GM19468 (cell line): ENCODE measurements around the gene ATP5F1E.
"Not testable (repeated sequence)": the region's sequence is repeated elsewhere in the genome, so short reads cannot be mapped to it uniquely, and the experiment has no call there.

Experiments used
- ATAC-seq: cut with Tn5 transposase; IDR thresholded peaks from one replicate; pipeline ENCODE4 v1.9.1; 2021; ENCODE audit warnings: mild to moderate bottlenecking, moderate library complexity, moderate number of reproducible peaks; ENCODE audit not compliant: unreplicated experiment; ENCODE audit errors: extremely low read depth

The ATP5F1E gene

DNA sequence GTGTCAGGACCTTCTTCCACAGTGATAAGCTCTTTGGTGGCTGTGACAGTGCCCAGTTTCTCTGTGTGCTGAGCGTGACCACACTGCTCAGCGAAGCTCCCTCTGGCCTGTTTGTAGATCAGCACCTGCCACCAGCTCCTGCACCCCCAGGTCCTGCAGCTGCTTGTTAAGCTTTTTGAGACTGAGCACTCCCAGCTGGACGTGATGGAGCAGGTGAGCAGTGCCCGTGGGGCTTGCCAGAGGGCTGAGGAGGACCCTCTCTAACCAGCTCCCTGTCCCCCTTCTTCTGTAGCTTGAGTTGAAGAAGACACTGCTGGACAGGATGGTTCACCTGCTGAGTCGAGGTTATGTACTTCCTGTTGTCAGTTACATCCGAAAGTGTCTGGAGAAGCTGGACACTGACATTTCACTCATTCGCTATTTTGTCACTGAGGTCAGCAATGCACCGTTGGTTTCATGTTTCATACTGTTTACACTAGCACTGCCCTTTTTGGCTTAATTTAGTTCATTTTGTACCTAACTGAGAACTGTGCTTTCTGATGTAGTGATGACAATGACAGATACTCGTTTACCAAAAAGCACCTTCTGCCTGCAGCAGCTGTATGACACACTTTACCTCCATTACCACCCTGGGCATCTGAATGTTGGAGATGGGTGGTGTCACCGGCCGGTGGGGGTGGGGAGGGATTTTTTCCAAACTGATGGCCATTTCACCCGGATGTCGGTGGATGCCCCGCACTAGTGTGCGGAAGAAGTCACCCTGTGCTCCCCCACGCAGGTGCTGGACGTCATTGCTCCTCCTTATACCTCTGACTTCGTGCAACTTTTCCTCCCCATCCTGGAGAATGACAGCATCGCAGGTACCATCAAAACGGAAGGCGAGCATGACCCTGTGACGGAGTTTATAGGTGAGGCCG is 38.5 kb downstream of the ATP5F1E start:
- ATAC-seq, result no peak

DNA sequence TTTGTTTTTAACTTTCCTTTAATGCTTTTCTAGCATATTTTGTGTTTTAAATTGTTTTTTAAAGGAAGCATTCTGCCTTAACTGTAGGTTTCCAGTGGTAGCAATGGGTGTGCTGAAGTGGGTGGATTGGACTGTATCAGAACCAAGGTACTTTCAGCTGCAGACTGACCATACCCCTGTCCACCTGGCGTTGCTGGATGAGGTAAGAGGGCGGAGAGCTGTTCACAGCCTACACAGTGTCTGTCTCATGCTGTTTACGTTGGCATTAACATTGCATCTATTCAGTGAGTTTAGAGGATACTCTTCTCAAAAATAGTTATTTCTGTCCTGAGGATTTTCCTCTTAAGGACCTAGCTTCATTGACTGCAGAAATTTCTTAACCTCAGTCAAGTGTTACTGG is 39.2 kb downstream of the ATP5F1E start:
- ATAC-seq, result no peak

DNA sequence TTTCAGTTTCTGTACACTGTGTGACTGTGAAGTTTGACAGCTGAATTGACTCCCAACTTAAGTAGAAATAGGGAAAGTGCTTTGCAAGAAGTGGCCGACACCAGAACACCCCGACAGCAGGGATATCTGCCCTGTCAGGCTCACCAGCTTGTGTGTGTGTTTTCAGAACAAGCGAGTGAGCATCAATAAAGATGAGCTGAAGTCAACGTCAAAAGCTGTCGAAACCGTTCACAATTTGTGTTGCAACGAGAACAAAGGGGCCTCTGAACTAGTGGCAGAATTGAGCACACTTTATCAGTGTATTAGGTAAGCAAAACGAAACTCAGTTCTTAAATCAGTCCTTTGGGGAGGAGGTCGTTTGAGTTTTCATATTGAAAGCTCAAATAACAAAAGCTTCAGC is 40.4 kb downstream of the ATP5F1E start:
- ATAC-seq, result no peak

DNA sequence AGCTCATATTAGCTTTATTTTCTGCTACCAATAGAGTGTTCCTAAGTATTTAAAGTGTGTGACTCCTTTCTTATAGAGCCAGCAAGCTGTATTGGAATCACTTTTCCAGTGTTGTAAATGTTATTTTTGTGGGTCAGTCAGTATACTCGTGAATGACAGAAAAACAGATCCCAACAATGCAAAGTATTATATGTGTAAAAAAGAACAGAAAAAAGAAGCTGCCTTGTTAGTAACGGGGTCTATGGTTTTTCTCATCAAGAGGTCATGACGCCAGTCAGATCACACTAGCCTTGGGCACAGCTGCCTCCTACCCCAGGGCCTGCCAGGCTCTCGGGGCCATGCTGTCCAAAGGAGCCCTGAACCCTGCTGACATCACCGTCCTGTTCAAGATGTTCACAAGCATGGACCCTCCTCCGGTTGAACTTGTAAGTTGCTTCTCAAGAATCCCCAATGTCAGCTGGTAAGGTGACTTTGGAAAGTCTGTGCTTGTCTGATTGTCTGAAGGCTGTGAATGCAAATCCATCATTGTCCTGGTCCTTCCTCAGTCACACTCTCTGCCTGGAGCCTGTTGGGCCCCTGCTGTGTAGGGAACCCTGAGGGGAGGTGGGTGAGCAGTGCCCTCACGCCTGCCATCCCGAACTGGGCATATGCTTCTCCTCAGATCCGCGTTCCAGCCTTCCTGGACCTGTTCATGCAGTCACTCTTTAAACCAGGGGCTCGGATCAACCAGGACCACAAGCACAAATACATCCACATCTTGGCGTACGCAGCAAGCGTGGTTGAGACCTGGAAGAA is 41.3 kb downstream of the ATP5F1E start:
- ATAC-seq, result no peak

DNA sequence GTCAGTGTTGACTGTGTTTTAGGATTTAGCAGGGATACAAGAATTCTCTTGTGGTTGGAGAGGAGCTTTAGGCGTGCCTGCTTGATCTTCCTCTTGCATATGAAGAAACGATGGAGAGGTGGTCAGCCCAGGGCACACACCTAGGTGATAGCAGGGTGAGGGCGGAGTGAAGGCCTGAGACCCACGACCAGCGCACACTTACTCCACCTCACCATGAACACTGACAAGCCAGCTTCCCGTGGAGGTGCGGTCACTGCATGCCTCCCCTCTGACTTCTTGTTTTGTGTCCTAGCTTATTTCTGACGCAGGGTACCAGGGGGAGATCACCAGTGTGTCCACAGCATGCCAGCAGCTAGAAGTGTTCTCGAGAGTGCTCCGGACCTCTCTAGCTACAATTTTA is 42.9 kb downstream of the ATP5F1E start:
- ATAC-seq, result no peak

DNA sequence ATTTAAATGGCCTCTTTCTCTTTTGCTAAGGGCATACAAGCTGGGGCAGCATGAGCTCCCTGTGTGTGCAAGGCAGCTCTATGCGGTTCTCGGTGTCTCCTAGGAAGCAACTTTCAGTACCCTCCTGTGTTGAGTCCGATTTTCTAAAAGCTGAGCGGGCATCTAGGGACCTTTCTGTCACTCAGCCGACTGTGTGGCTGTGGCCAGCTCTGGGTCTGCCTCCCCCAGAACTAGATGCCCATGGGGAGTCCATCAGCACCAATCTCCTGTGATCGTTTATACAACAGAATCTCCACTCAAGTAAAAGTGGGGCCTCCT is 43.6 kb downstream of the ATP5F1E start:
- ATAC-seq, result no peak

DNA sequence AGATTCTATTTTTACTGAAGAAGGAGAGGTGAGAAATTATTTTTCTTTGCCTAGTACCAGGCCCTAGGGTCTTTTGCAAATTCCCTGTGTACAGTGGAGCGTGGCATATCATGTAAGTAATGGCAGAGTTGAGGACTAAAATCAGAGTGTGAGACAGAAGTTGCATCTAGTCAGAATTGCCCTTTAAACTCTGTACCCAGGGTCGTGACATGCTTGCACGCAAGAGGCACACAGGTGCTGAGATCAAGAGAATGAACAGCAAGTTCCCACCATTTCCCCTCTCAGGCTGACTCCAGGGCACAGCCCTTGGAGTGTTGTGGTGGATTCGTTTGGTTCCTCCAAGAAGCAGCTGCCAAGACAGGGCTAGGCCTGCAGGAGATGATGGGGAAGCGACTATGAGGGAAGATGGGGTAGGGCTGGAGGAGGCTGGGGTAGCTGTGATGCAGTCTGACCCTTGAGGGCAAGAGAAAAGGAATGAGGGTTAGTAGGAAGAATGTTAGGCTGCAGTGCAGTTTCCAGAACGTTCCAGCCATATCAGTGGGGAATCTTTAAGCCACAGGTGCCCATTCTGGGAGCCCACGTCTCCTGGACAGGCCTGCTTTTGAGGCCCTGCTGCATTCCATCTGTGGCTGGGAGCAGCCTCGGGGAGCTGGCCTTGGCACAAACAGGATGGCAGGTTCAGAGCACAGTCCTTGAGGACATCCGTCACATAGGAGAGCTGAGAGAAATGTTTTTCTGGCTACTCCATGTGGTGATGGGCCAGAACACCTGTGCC is 44.2 kb downstream of the ATP5F1E start:
- no peak for ATAC-seq

DNA sequence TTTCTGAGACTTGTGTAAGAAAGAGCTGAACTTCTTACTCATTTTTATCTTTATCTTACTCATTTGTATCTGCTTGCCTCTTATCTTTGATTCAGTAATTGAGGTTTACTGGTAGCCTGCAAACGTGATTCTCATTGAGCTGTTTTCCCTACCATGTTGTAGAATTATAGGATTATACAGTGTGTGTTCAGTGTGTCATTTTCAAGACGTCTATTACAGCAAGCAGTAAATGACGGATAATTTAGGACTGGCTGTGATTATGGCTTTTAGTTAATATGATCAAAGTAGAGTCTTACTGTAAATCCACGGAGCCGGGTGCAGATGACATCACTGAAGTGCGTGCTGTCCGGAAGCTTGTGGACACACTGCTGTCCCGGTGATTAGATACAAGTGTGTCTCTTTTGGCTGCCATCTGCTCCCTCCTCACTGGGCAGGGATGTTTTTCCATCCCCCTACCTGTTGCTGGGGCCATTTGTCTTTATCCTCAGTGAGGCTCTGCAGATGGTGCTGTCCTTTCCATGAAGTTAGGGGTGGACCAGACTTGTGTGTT is 45.1 kb downstream of the ATP5F1E start:
- ATAC-seq, result no peak

DNA sequence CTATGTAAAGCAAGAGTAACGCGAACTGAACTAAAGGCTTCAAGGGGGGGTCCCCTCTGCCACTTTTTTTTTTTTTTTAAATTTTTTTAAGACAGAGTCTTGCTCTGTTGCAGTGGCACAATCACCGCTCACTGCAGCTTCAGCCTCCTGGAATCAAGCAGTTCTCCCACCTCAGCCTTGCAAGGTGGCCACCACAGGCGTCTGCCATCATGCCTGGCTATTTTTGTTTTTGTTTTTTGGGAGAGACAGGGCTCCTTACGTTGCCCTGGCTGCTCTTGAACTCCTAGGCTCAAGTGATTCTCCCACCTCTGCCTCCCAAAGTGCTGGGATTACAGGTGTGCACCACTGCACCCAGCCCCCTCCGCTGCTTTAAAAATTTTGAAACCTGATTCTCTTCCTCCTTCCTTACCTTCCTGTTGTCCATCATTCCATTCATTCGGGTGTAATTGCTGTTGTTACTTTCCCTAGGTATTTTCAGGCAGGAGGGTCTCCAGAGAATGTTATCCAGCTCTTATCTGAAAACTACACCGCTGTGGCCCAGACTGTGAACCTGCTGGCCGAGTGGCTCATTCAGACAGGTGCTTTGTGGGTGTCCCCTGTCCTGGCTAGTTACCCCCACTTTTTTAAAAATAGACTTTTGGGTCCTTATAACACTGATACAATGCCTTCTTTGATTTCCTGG is 45.7 kb downstream of the ATP5F1E start:
- ATAC-seq, result no peak

DNA sequence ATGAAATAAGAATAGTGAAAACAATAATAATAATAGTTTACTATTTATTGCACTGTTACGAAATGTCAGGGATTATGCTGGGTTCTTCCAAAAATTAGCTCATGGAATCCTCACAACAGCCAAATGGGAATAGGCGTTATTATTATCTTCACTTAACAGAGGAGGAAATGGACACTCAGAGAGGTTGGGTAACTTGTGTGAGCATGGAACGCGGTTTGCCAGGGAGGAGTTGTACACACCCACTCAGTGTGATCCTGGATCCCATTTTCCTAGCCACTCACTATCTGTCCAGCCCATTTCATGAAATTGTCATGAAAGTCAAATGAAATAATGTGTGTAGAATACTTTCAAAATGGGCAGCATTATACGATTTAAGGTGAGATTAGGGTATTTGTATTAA is 46.5 kb downstream of the ATP5F1E start:
- no peak for ATAC-seq

DNA sequence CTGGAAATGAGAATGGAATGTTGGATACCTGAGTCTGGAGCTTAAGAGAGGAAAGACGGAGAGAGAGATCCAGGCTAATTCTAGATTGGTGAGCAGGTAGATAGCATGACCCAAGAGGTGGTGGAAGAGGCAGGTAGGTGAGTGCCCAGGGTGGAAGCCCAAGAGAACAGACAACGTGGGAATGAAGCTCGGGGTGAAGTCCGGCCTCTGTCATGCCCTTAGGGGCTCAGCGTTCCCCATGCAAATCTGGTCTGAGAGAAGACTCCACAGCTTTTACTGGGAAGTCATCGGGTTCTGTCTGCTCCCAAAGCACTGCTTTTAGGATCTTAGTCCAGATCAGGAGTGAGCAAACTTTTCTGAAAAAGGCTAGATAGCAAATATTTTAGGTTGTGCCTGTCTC is 47.4 kb downstream of the ATP5F1E start:
- no peak for ATAC-seq

DNA sequence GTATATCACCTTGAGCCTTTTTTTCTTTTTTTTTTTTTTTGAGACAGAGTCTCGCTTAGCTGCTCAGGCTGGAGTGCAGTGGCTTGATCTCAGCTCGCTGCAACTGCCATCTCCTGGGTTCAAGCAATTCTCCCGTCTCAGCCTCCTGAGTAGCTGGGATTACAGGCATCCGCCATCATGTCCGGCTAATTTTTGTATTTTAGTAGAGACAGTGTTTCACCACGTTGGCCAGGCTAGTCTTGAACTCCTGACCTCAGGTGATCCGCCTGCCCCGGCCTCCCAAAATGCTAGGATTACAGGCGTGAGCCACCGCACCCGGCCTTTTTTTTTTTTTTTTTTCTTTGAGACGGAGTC is 49.0 kb downstream of the ATP5F1E start:
- ATAC-seq, result not testable (repeated sequence)

DNA sequence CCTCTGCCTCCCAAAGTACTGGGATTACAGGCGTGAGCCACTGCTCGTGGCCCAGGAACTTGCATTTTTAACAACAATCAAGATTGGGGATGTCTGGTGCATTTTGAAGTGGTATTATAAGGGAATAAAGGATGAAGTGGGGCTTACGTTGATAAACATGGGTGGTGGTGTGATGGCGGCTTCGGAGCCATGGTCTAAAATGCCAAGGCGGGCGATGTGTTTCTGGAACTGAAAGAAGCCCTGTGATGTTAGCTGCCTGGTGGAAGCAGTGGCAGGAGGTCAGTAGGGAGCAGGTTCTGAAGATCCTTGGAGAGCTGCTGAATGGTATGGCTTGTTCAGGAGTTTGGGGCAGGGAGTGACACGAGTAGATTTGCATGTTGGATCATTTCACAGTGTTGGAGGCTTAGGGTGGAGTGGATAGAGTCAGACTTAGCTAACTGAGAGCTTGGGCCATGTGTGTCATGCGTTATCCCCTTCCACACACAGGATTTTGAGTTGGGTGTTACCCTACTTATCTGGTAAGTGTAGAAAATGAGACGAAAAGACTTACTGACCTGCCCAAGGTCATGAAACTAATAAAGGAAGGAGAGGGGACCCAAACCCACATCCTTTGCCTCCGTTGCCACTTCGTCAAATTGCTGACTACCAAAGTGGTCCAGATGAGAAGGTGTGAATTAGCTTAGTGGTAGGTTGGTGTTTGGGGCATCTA is 49.6 kb downstream of the ATP5F1E start:
- no peak for ATAC-seq

DNA sequence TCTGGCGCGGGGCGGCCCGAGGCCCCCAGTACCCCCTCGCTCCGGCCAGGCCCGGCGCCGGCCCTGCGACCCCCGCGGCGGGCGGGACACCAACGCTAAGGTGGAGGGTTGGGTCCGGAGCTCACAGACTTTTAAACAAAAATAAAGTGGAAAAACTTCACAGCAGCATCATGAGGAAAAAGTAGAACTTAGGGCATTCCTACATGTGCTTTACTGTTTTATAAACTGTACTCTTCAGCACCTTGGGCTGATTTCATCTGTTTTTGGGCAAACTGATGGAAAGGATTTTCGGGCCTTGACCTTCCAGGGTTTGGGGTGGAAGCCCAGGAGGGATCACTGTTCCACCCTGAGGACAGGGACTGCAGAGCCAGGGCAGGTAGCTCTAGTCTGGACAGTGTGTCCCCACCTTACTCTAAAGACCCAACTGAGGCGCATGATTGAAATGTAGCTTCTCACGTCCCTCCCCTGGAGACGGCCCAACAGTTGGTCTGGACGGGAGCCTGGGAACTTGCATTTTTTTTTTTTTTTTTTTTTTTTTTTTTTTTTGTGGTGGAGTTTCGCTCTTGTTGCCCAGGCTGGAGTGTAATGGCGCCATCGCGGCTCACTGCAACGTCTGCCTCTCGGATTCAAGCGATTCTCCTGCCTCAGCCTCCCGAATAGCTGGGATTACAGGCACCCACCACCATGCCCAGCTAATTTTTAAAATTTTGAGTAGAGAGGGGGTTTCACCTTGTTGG is 50.3 kb downstream of the ATP5F1E start:
- ATAC-seq, result no peak

DNA sequence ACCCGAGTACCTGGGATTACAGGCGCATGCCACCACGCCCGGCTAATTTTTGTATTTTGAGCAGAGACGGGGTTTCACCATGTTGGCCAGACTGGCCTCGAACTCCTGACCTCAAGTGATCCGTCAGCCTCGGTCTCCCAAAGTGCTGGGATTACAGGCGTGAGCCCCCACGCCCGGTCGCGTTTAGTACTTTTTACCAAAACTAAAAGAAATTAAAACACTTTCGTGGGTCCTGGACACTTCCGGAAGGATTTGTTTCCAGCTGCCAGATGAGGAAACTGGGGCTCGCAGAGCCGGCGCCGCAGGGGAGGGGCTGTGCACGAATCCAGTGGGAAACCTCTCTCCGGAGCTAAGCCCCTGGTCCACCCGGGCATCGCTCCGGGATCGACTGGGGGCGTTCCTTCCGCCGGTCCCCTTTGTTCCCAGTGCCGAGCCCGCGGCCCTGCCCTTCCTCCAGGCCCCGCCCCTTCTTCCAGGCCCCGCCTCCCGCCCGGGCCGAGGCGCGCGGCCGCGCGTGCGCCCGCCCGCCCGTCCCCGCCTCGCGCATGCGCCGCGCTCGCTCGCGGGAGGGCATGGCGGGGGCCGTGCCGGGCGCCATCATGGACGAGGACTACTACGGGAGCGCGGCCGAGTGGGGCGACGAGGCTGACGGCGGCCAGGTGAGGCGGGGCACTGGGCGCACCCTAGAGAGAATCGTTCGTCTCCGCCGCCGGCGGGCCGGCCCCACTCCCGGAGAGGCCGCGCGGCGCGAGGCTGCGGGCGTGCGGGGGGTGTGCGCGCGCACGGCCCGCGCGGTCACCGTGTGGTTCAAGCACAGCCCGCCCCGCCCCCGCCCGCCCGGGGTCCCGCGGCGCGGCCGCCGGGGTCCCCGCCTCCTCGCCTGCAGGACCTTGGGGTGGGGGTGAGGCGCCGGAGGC is 51.2 kb downstream of the ATP5F1E start, which contains the start of gene NELFCD:
NELFCD (plus strand) TSS at position 546 of the 917 bp plus-strand sequence; CDS start at position 600, 54 bp downstream.
- peak; percentile 36 for ATAC-seq

DNA sequence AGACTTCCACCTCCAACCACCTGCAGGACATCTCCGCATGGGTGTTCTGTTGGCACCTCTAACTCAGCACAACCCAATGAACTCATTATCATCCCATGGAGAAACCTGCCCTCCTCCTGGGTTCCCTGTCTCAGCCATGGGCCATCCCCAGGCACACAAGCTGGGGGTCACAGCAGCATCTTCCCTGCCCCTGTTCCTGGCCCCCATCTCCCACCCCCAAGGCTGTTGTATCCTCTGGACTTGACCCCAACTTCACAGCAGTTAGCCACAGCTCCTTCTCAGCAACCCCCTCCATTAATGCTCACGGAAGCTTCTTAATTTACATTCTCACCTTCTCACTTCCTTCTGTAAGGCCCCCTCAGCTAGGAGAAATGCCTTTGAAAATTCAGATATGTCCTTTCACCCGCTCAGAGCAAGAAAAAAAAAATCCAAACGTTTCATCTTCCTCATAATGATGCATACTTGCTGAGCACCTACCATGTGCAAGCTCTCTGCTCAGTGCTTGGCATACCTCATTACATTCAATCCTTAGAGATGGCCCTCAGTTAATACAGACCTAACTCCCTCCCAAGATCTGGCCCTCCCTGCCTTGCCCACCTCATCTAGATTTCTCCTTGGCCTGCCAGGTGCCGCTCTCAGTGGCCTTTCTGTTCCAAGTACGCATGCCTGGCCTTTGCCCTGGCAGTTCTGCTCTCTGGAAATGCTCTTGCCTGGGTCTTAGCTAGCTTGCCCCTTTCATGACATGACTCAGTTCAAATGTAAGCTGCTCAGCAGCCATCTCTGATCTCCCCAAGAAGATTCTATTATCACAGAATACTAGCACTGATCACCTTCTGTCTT is 53.6 kb downstream of the ATP5F1E start:
- no peak for ATAC-seq
